ENCODE results near the gene WHRN.
A peak's percentile ranks its signal among the peaks of the same experiment; 100 is the strongest.

WHRN gene

GRCh38 chr9:114397848-114398605 is 107.2 kb downstream of the WHRN start:
- peak overlapping the region; percentile 92 for H3K4me3 Mint-ChIP-seq
- no peak for TF ChIP-seq CTCF (IDR thresholded peaks at IDR 0.05)
- no peaks in the 10 kb centered on the region for H3K36me3 Mint-ChIP-seq (ENCODE audit: low read depth)

GRCh38 chr9:114397219-114397847 is 107.9 kb downstream of the WHRN start:
- Mint-ChIP-seq H3K36me3 (ENCODE audit: low read depth) (no peaks in the 10 kb centered on the region), H3K4me3 (peak overlapping the region; percentile 92), H3K9me3 (no peaks in the 10 kb centered on the region), H3K27ac (no peak overlapping the region), H3K27me3 (ENCODE audit: low read depth, poor library complexity) (peaks cover 15% of the 10 kb centered on the region), H3K4me1 (peaks cover 48% of the 10 kb centered on the region)
- no peak for TF ChIP-seq CTCF (IDR thresholded peaks at IDR 0.05)
- DNase-seq, result no peak

More at GRCh38 chr9:114397848-114398605, 107.2 kb downstream of the WHRN start:
- no peak overlapping the region for H3K27ac Mint-ChIP-seq
- H3K9me3 Mint-ChIP-seq, result no peaks in the 10 kb centered on the region
- H3K27me3 Mint-ChIP-seq (ENCODE audit: low read depth, poor library complexity), result peaks cover 15% of the 10 kb centered on the region
- peaks cover 45% of the 10 kb centered on the region for H3K4me1 Mint-ChIP-seq
- peak; percentile 99 for DNase-seq

- no peak for DNase-seq
- no peak for TF ChIP-seq CTCF (IDR thresholded peaks at IDR 0.05)
- H3K27me3 Mint-ChIP-seq (ENCODE audit: low read depth, poor library complexity), result peaks cover 12% of the 10 kb centered on the region
- H3K27ac Mint-ChIP-seq, result no peak overlapping the region
- peak overlapping the region; percentile 92 for H3K4me3 Mint-ChIP-seq
- peaks cover 45% of the 10 kb centered on the region for H3K4me1 Mint-ChIP-seq
- no peaks in the 10 kb centered on the region for H3K36me3 Mint-ChIP-seq (ENCODE audit: low read depth)
- no peaks in the 10 kb centered on the region for H3K9me3 Mint-ChIP-seq
Observed at GRCh38 chr9:114396558-114397218, 108.6 kb downstream of the WHRN start.

- Mint-ChIP-seq H3K4me3 (no peak overlapping the region), H3K4me1 (peaks cover 46% of the 10 kb centered on the region)
- TF ChIP-seq CTCF (IDR thresholded peaks at IDR 0.05), result no peak
Observed at GRCh38 chr9:114395768-114396167, 109.5 kb downstream of the WHRN start.

GRCh38 chr9:114395334-114395617 is 110.0 kb downstream of the WHRN start:
- H3K4me1 Mint-ChIP-seq, result peaks cover 51% of the 10 kb centered on the region
- no peak overlapping the region for H3K4me3 Mint-ChIP-seq
- no peaks in the 10 kb centered on the region for H3K36me3 Mint-ChIP-seq (ENCODE audit: low read depth)
- H3K9me3 Mint-ChIP-seq, result no peaks in the 10 kb centered on the region
- peaks cover 9% of the 10 kb centered on the region for H3K27me3 Mint-ChIP-seq (ENCODE audit: low read depth, poor library complexity)
- H3K27ac Mint-ChIP-seq, result peak overlapping the region; percentile 89
- no peak for TF ChIP-seq CTCF (IDR thresholded peaks at IDR 0.05)
- no peak for DNase-seq

More at GRCh38 chr9:114395768-114396167, 109.5 kb downstream of the WHRN start:
- no peaks in the 10 kb centered on the region for H3K36me3 Mint-ChIP-seq (ENCODE audit: low read depth)
- H3K27ac Mint-ChIP-seq, result no peak overlapping the region
- no peak for DNase-seq
- H3K9me3 Mint-ChIP-seq, result no peaks in the 10 kb centered on the region
- peaks cover 9% of the 10 kb centered on the region for H3K27me3 Mint-ChIP-seq (ENCODE audit: low read depth, poor library complexity)

All from nephron progenitor cell (in vitro differentiated cells).